ENCODE data around the gene GLCCI1.
"Not testable (repeated sequence)": the region's sequence is repeated elsewhere in the genome, so short reads cannot be mapped to it uniquely, and the experiment has no call there.

GLCCI1 gene

GRCh38 chr7:8094164-8095140 is 125.9 kb downstream of the GLCCI1 start:
- TF ChIP-seq CTCF (IDR thresholded peaks at IDR 0.05; ENCODE audit: insufficient read depth, low read length, missing control alignments), result no peak
- POLR2A ChIA-PET, result no interaction called here
- CTCF ChIA-PET, result no interaction called here
- H3K4me3 ChIP-seq (ENCODE audit: low read depth, low read length), result no peak overlapping the region
- no peak for DNase-seq (ENCODE audit: low read depth, low spot score)

GRCh38 chr7:8101292-8101691 is 132.7 kb downstream of the GLCCI1 start:
- POLR2A ChIA-PET; H3K4me3 ChIP-seq (ENCODE audit: low read depth, low read length); DNase-seq (ENCODE audit: low read depth, low spot score); CTCF ChIA-PET: not testable (repeated sequence)

GRCh38 chr7:8103282-8103681 is 134.7 kb downstream of the GLCCI1 start:
- CTCF ChIA-PET, result no interaction called here
- DNase-seq (ENCODE audit: low read depth, low spot score), result no peak
- TF ChIP-seq CTCF (IDR thresholded peaks at IDR 0.05; ENCODE audit: insufficient read depth, low read length, missing control alignments), result no peak
- no peak overlapping the region for H3K4me3 ChIP-seq (ENCODE audit: low read depth, low read length)
- POLR2A ChIA-PET, result no interaction called here

DNA sequence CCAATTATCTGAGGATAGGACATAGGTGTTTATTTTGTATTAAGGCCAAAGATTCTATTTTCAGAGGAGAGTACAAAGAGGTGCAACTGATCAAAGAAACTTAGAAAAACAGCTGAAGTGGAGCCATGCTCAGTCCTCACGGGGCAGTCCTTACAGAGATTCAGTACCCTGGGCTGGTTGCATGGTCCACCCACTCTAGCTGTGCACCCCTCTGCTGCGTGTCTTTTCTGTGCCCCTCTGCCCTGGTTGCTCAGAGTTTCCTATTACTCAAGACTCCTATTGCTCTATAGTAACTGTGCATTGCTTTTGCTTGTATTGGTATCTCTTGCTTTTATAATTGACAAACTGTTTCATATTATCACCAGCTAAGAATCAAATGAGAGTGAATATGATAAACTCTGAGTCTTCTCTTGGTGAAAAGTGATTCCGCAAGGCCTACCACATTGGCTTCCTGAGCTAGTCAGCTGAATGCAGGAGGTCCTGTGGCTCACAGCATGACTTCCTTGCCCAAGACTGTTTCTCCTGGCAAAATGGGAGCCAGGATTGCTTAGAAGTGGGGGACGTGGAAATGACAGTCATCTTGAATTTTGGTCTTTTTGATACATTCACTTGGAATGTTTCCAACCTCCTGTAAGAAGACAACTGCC is 137.0 kb downstream of the GLCCI1 start:
- ChIA-PET CTCF (interaction anchor here (0.9 kb wide), 1 partner anchor 11 kb away, joined by 3 read pairs; no protein-coding TSS in a partner anchor), POLR2A (interaction anchor here (0.6 kb wide), 1 partner anchor 1002 kb away, joined by 3 read pairs; no protein-coding TSS in a partner anchor)
- no peak overlapping the region for H3K4me3 ChIP-seq (ENCODE audit: low read depth, low read length)
- no peak for TF ChIP-seq CTCF (IDR thresholded peaks at IDR 0.05; ENCODE audit: insufficient read depth, low read length, missing control alignments)
- DNase-seq (ENCODE audit: low read depth, low spot score), result no peak

- CTCF ChIA-PET, result no interaction called here
- POLR2A ChIA-PET, result interaction anchor here (0.6 kb wide), 1 partner anchor 469 kb away, joined by 3 read pairs; no protein-coding TSS in a partner anchor
- DNase-seq (ENCODE audit: low read depth, low spot score), result peak; percentile 9
Observed at GRCh38 chr7:8109196-8110022, 140.8 kb downstream of the GLCCI1 start.

More at GRCh38 chr7:8109196-8110022, 140.8 kb downstream of the GLCCI1 start:
- no peak for TF ChIP-seq CTCF (IDR thresholded peaks at IDR 0.05; ENCODE audit: insufficient read depth, low read length, missing control alignments)
- H3K4me3 ChIP-seq (ENCODE audit: low read depth, low read length), result no peak overlapping the region
